ENCODE measurements around the gene COL9A2. TPM values are rescaled to one million over a fixed set of nuclear protein-coding genes. Genes with fewer than 3 reads are reported as not detected.

COL9A2 gene
- total and polyA plus RNA-seq, 5 experiments from 2014 or later = 0.73 to 6.3 (median 0.83) TPM

Other genes with a start within 250 kb of the COL9A2 start
- gene PPT1, start 220.0 kb downstream of the COL9A2 start, total RNA-seq = 10 to 100 TPM; 70.9 to 72.9 TPM
- 100 to 1,000 TPM; 236 to 267 (median 237) TPM for gene PPT1, start 220.0 kb downstream of the COL9A2 start, polyA plus RNA-seq
- 10 to 100 TPM; 25.2 to 25.9 TPM for gene RLF, start 155.9 kb downstream of the COL9A2 start, total RNA-seq
- 1 to 10 TPM; 6.8 to 9.5 (median 8.7) TPM for gene RLF, start 155.9 kb downstream of the COL9A2 start, polyA plus RNA-seq
- not detected for gene TMCO2, start 69.3 kb downstream of the COL9A2 start, total RNA-seq
- not detected for gene TMCO2, start 69.3 kb downstream of the COL9A2 start, polyA plus RNA-seq
- 10 to 100 TPM; 18.3 to 19.7 TPM for gene ZMPSTE24, start 59.0 kb downstream of the COL9A2 start, total RNA-seq
- gene ZMPSTE24, start 59.0 kb downstream of the COL9A2 start, polyA plus RNA-seq = 10 to 100 TPM; 20.8 to 23.6 (median 23.0) TPM
- gene SMAP2, start 56.4 kb upstream of the COL9A2 start, total RNA-seq = 100 to 1,000 TPM; 154 to 160 TPM
- gene SMAP2, start 56.4 kb upstream of the COL9A2 start, polyA plus RNA-seq = 100 to 1,000 TPM; 297 to 506 (median 298) TPM
- 10 to 100 TPM; 12.8 to 13.0 TPM for gene ZFP69B, start 133.2 kb upstream of the COL9A2 start, total RNA-seq
- 1 to 10 TPM; 1.9 to 4.4 (median 4.3) TPM for gene ZFP69B, start 133.2 kb upstream of the COL9A2 start, polyA plus RNA-seq
- gene ZFP69, start 160.0 kb upstream of the COL9A2 start, total RNA-seq = 1 to 10 TPM; 3.8 to 4.5 TPM
- 1 to 10 TPM; 2.9 to 6.6 (median 6.2) TPM for gene ZFP69, start 160.0 kb upstream of the COL9A2 start, polyA plus RNA-seq
- 10 to 100 TPM; 10.8 to 13.3 TPM for gene EXO5, start 191.5 kb upstream of the COL9A2 start, total RNA-seq
- 1 to 10 TPM; 4.0 to 7.8 (median 4.5) TPM for gene EXO5, start 191.5 kb upstream of the COL9A2 start, polyA plus RNA-seq
- gene ZNF684, start 214.4 kb upstream of the COL9A2 start, total RNA-seq = 1 to 10 TPM; 5.7 TPM
- gene ZNF684, start 214.4 kb upstream of the COL9A2 start, polyA plus RNA-seq = 1 to 10 TPM; 3.7 to 5.2 (median 4.2) TPM